Omental fat pad (tissue), 4 donors: ENCODE measurements around the gene RGS1. TPM values are rescaled to one million over a fixed set of nuclear protein-coding genes. Genes with fewer than 3 reads are reported as not detected.

Experiments
- ATAC-seq: fragments of 150-250 bp; one replicate; pipeline ENCODE4 v1.9.1; 2016; ENCODE audit warnings: mild to moderate bottlenecking, moderate library complexity; ENCODE audit not compliant: low FRiP score
- DNase-seq: peaks from one replicate; pipeline ENCODE4 v3.0.0-alpha.2; 2019; ENCODE audit warnings: low spot score
- CTCF ChIP-seq, 3 donors: fragments of 450-650 bp; IDR thresholded peaks; one replicate each; pipeline ENCODE4 v1.5.1; 2016 to 2017; ENCODE audit warnings: antibody characterized with exemption in 3 of 3, mild to moderate bottlenecking in 3 of 3, moderate library complexity in 2 of 3
- total RNA-seq, 4 donors: library from RNA; depleted of rRNA; stranded (reverse); fragments of >200 nt; gene quantifications; one replicate each; pipeline ENCODE4 v1.1.0, GENCODE V29; 2016

RGS1 gene
- total RNA-seq, 4 donors from 2014 or later: 28.4 to 63.6 (median 47.1) TPM

GRCh38 chr1:192608671-192609070 lies 33.1 kb downstream of the RGS1 start:
- TF ChIP-seq CTCF (IDR thresholded peaks at IDR 0.05): no peak
- DNase-seq (no peak), ATAC-seq (no peak)

- ATAC-seq (no peak), DNase-seq (no peak)
- no peak for TF ChIP-seq CTCF (IDR thresholded peaks at IDR 0.05)
Measured at GRCh38 chr1:192609110-192610079, 33.8 kb downstream of the RGS1 start.

GRCh38 chr1:192610112-192610889 lies 34.7 kb downstream of the RGS1 start:
- DNase-seq (no peak), ATAC-seq (no peak)
- TF ChIP-seq CTCF (IDR thresholded peaks at IDR 0.05): no peak

GRCh38 chr1:192615055-192615454 lies 39.5 kb downstream of the RGS1 start:
- TF ChIP-seq CTCF (IDR thresholded peaks at IDR 0.05): no peak
- DNase-seq: no peak

GRCh38 chr1:192620071-192620635 lies 44.6 kb downstream of the RGS1 start:
- DNase-seq (no peak), ATAC-seq (no peak)
- TF ChIP-seq CTCF (IDR thresholded peaks at IDR 0.05): no peak

More at GRCh38 chr1:192615055-192615454, 39.5 kb downstream of the RGS1 start:
- ATAC-seq: no peak

GRCh38 chr1:192626366-192627179 lies 51.0 kb downstream of the RGS1 start:
- no peak for ATAC-seq
- no peak for DNase-seq
- no peak for TF ChIP-seq CTCF (IDR thresholded peaks at IDR 0.05)
